HUES64 (cell line): Measurements from ENCODE around the gene REEP2.
A peak's percentile ranks its signal among the peaks of the same experiment; 100 is the strongest.
"Not testable (repeated sequence)": the region's sequence is repeated elsewhere in the genome, so short reads cannot be mapped to it uniquely, and the experiment has no call there.

Source experiments
- H3K27ac ChIP-seq: 2 replicates; pipeline ENCODE4 v1.7.0; 2013; ENCODE audit warnings: low read depth, low read length, inconsistent platforms
- H3K27me3 ChIP-seq: 2 replicates; pipeline ENCODE4 v1.6.1; 2013; ENCODE audit warnings: mild to moderate bottlenecking, low read length; ENCODE audit not compliant: insufficient read depth
- H3K36me3 ChIP-seq: 2 replicates; pipeline ENCODE4 v1.6.1; 2013; ENCODE audit warnings: mild to moderate bottlenecking, low read length; ENCODE audit not compliant: insufficient read depth
- H3K4me1 ChIP-seq: 2 replicates; pipeline ENCODE4 v1.6.1; 2013; ENCODE audit warnings: mild to moderate bottlenecking, low read length, moderate library complexity; ENCODE audit not compliant: insufficient read depth
- H3K4me3 ChIP-seq: 2 replicates; pipeline ENCODE4 v1.5.1; 2013; ENCODE audit warnings: mild to moderate bottlenecking, low read length, moderate library complexity
- H3K9ac ChIP-seq: 2 replicates; pipeline ENCODE4 v1.6.1; 2013; ENCODE audit warnings: mild to moderate bottlenecking, low read depth, low read length
- H3K9me3 ChIP-seq: 2 replicates; pipeline ENCODE4 v1.6.1; 2013; ENCODE audit warnings: low read depth, low read length; ENCODE audit not compliant: insufficient read depth
- WGBS: fragments of 150-250, 120-280 bp; methylation state at CpG from one replicate; pipeline ENCODE4 v1.1.7; 2013; ENCODE audit warnings: missing lambda C conversion rate; 5-methylcytosine and 5-hydroxymethylcytosine counted together

Gene REEP2

DNA sequence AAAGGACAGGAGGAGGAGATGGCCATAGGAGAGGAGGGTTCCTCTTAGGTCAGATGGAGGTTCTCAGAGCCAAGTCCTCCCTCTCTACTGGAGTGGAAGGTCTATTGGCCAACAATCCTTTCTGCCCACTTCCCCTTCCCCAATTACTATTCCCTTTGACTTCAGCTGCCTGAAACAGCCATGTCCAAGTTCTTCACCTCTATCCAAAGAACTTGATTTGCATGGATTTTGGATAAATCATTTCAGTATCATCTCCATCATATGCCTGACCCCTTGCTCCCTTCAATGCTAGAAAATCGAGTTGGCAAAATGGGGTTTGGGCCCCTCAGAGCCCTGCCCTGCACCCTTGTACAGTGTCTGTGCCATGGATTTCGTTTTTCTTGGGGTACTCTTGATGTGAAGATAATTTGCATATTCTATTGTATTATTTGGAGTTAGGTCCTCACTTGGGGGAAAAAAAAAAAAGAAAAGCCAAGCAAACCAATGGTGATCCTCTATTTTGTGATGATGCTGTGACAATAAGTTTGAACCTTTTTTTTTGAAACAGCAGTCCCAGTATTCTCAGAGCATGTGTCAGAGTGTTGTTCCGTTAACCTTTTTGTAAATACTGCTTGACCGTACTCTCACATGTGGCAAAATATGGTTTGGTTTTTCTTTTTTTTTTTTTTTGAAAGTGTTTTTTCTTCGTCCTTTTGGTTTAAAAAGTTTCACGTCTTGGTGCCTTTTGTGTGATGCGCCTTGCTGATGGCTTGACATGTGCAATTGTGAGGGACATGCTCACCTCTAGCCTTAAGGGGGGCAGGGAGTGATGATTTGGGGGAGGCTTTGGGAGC lies 29.5 kb downstream of the REEP2 start:
- 87% methylated on average over 7 of the region's 7 CpGs for WGBS
- Histone ChIP-seq H3K9me3 (no peaks in the 10 kb centered on the region), H3K4me1 (no peaks in the 10 kb centered on the region; the same call in 1 of the 2 replicates), H3K36me3 (no peaks in the 10 kb centered on the region), H3K27ac (no peak overlapping the region), H3K4me3 (no peak overlapping the region), H3K9ac (no peak overlapping the region), H3K27me3 (peaks cover 21% of the 10 kb centered on the region)

DNA sequence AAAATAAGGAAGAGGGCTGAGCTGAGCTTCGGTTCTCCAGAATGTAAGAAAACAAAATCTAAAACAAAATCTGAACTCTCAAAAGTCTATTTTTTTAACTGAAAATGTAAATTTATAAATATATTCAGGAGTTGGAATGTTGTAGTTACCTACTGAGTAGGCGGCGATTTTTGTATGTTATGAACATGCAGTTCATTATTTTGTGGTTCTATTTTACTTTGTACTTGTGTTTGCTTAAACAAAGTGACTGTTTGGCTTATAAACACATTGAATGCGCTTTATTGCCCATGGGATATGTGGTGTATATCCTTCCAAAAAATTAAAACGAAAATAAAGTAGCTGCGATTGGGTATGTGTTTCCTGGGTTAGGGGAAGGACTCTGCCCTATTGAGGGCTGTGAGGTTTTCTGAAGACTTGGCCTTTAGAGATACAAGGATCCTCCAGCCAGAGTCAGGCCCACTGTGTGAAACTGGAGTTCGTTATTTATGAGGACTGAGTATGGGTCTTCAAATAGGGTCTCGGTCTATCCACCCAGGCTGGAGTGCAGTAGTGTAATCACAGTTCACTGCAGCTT lies 30.2 kb downstream of the REEP2 start:
- H3K4me1 ChIP-seq: no peaks in the 10 kb centered on the region; the same call in 1 of the 2 replicates
- H3K36me3 ChIP-seq: no peaks in the 10 kb centered on the region
- WGBS: 96% methylated on average over 7 of the region's 8 CpGs
- H3K9ac ChIP-seq: no peak overlapping the region
- no peak overlapping the region; the same call in 1 of the 2 replicates for H3K27ac ChIP-seq
- H3K4me3 ChIP-seq: no peak overlapping the region
- peaks cover 21% of the 10 kb centered on the region for H3K27me3 ChIP-seq
- no peaks in the 10 kb centered on the region for H3K9me3 ChIP-seq

DNA sequence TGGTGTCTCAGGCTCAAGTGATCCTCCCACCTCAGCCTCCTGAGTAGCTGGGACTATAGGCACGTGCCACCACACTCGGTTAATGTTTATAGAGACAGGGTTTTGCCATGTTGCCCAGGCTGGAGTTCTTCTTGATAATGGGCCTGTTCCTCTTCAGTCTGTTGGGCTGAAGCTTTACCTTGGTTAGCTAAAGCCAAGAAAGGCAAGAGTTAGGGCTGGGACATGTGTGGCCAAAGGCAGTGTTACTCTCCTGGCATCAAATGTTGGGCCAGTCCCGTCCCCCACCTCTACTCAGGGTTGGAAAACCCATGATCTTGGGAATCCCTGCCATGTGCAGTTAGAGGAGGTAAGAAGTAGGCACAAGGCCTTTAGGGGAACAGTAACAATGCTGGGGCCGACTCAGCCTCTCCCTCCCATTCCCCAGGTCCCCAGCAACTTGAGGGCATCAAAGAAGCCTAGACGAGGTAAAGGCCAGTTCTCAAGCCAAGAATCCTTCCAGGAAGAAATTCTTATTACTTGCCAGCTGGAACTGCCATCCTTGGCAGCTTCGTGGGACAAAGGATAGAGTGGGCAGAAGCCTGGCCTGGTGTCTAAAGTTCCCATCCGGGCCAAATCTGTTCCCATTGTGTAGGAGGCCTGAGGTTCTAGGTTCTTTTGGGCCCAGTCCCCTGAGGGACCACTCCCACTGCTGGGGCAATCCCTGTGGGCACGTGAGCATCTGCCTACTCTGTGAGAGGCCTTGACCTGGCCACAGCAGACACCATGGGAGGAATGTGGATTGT lies 30.9 kb downstream of the REEP2 start:
- peaks cover 21% of the 10 kb centered on the region for H3K27me3 ChIP-seq
- no peaks in the 10 kb centered on the region for H3K9me3 ChIP-seq
- H3K36me3 ChIP-seq: no peaks in the 10 kb centered on the region
- no peaks in the 10 kb centered on the region; the same call in 1 of the 2 replicates for H3K4me1 ChIP-seq
- no peak overlapping the region for H3K9ac ChIP-seq
- H3K27ac ChIP-seq: no peak overlapping the region; the same call in 1 of the 2 replicates
- WGBS: 89% methylated on average over 8 of the region's 8 CpGs
- no peak overlapping the region for H3K4me3 ChIP-seq

DNA sequence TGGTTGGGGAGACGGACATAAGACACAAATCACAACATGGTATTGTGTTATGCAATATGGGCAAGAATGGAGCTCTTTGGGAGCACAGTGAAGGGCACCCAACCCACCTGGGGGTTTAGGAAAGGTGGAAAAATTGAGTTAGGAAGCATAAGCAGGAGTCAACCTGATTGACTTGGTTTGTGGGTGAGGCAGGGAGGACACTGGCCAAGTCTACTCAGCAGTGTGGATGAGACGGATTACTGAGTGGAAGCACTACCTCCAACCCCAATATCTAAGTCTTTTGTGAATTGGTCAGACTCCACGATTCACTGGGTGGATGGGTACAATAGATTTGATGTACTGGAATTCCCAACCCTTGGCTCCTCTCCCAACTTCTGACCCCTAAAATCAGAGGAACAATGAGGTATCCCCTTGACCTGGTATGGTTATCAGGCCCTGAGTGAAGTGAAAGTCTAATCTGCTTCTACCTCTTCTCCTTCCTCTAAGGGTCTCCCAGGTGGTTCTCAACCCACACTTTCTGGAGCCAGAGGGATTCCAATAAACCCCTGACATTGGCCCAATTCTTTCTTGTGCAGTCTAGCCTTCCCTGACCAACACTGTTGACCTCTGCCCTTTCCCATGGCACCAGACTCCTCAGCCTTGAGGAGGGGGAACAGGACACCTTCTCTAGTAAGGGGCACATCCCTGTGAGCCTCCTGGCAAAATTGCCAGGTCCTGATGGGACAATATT lies 31.6 kb downstream of the REEP2 start:
- Histone ChIP-seq H3K9ac (no peak overlapping the region), H3K27me3 (peaks cover 21% of the 10 kb centered on the region), H3K27ac (no peak overlapping the region), H3K9me3 (no peaks in the 10 kb centered on the region), H3K4me3 (no peak overlapping the region), H3K4me1 (no peaks in the 10 kb centered on the region; the same call in 1 of the 2 replicates), H3K36me3 (no peaks in the 10 kb centered on the region)
- WGBS: 93% methylated on average over 2 of the region's 3 CpGs

DNA sequence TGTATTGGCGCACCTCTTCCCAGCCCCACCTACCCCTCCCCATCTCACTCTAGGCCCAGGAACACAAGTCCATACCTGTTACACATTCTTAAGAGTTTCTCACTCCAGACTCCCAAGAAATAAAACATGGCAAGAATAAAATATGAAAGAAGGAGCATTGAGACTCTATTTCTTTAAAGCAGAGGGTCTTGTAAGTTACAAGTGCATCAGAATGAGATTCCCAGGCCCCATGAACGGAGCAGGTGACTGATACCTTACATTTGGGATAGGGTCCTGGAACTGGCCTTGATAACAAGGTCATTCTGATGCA lies 32.1 kb downstream of the REEP2 start:
- WGBS: 87% methylated on average over 2 of the region's 2 CpGs
- Histone ChIP-seq H3K36me3 (no peaks in the 10 kb centered on the region), H3K4me1 (no peaks in the 10 kb centered on the region; the same call in 1 of the 2 replicates), H3K9me3 (no peaks in the 10 kb centered on the region), H3K27me3 (peaks cover 16% of the 10 kb centered on the region), H3K4me3 (no peak overlapping the region), H3K9ac (no peak overlapping the region), H3K27ac (no peak overlapping the region)

DNA sequence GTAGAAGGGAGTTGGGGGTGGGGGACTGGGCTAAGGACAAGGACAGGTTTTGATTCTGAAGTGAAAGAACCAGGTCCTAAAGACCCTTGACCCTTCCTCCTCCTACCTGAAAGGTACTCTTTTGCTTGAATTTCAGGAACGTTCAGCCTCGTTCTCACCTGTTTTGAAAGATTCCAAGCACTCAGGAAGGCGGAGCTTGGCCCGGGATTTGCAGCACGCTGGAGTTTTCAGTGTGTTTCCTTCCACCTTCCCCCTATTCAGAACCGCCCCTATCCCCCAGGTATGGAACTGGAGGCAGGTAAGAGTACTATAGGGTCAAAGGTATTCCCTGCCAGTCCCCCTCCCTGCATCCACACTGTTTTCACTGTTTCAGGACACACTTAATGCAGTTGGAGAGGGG lies 33.5 kb downstream of the REEP2 start:
- WGBS: 45% methylated on average over 5 of the region's 6 CpGs
- H3K27ac ChIP-seq: no peak overlapping the region
- no peaks in the 10 kb centered on the region for H3K4me1 ChIP-seq
- 0 out of 2 replicates have a peak overlapping the region, but pooled peaks have one; percentile 15 for H3K9ac ChIP-seq
- no peaks in the 10 kb centered on the region for H3K9me3 ChIP-seq
- no peaks in the 10 kb centered on the region for H3K36me3 ChIP-seq
- H3K4me3 ChIP-seq: no peak overlapping the region
- peaks cover 2% of the 10 kb centered on the region for H3K27me3 ChIP-seq

DNA sequence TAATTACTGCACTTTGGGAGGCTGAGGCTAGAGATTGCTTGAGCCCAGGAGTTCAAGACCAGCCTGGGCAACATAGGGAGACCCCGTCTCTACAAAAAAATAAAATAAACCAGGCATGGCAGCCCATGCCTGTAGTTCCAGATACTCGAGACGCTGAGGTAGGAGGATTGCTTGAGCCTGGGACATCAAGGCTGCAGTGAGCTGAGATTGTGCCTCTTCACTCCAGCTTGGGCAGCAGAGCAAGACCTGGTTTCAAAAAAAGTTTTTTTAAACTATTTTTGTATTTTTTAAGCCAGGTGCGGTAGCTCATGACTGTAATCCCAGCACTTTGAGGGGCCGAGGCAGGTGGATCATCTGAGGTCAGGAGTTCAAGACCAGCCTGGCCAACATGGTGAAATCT lies 34.3 kb downstream of the REEP2 start:
- 98% methylated on average over 5 of the region's 5 CpGs for WGBS
- not testable (repeated sequence) for H3K27ac ChIP-seq, H3K9ac ChIP-seq, H3K27me3 ChIP-seq, H3K4me3 ChIP-seq, H3K9me3 ChIP-seq, H3K4me1 ChIP-seq, H3K36me3 ChIP-seq

DNA sequence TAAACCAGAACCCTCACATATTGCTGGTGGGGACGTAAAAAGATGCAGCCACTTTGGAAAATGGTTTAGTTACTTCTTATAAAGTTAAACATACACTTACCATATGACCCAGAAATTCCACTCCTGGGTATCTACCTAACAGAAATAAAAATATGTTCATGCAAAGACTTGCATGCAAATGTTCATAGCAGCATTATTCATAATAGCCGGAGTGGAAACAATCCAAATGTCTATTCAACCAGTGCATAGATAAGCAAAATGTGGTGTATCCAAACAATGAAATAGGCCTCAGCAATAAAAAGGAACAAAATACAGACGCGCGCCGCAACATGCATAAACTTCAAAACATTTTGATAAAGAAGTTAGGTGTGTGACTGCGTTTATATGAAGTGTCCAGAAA lies 38.1 kb downstream of the REEP2 start:
- Histone ChIP-seq H3K9ac (no peak overlapping the region), H3K4me3 (no peak overlapping the region), H3K27me3 (no peaks in the 10 kb centered on the region), H3K36me3 (no peaks in the 10 kb centered on the region), H3K9me3 (no peaks in the 10 kb centered on the region), H3K27ac (no peak overlapping the region), H3K4me1 (no peaks in the 10 kb centered on the region)
- 95% methylated on average over 6 of the region's 7 CpGs for WGBS

DNA sequence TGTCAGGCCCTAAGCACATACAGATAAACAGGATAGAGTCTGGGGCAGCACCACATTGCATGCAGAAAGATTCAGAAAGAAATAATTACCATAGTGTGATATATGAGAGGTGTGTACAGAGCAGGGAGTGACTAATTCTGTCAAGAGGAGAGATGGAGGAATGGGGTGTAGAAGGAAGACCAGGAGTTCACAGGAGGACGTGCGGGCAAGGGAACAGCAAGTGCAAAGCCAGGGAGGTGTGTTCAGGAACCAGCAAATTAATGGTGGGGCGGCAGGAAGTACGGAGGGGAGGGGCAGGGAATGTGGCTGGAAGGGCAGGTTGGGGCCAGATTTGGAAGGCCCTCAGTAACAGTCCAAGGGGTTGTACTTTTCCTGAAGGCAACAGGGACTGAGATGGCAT lies 43.8 kb downstream of the REEP2 start:
- Histone ChIP-seq H3K9ac (no peak overlapping the region), H3K4me3 (no peak overlapping the region), H3K27ac (no peak overlapping the region), H3K9me3 (no peaks in the 10 kb centered on the region), H3K27me3 (no peaks in the 10 kb centered on the region; the same call in 1 of the 2 replicates), H3K36me3 (no peaks in the 10 kb centered on the region), H3K4me1 (0 out of 2 replicates have a peak, but pooled peaks cover 8% of the 10 kb centered on the region)
- WGBS: 65% methylated on average over 4 of the region's 4 CpGs

DNA sequence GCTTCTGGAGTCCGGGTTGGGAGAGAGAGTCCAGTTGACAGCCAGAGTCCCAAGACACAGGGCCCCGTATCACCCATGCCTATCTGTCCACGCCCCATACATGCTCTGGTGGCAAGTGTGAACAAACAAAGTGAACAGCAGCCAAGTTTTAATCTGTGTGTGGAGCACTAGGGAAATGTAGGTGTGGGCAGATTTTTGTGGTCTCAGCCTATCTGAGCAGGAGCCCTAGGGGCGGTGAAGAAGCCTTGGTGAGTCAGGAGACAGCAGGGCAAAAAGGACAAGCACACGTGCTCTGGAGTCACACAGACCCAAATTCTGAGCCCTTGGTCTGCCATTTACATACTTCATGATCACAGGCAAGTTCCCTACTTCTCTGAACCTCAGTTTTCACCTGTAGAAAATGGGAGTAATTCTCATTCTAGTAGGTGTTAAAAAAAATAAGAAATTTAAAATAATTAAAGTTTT lies 49.7 kb downstream of the REEP2 start:
- Histone ChIP-seq H3K9me3 (no peaks in the 10 kb centered on the region), H3K4me3 (no peak overlapping the region), H3K27ac (no peak overlapping the region), H3K36me3 (no peaks in the 10 kb centered on the region), H3K4me1 (peaks cover 18% of the 10 kb centered on the region), H3K27me3 (peaks cover 40% of the 10 kb centered on the region), H3K9ac (no peak overlapping the region)
- 80% methylated on average over 5 of the region's 5 CpGs for WGBS
